ENCODE data around the gene DNAJB2.

The DNAJB2 gene

GRCh38 chr2:219289537-219290361, 10.6 kb downstream of the DNAJB2 start:
- no peak for TF ChIP-seq CTCF (IDR thresholded peaks at IDR 0.05; ENCODE audit: low read depth, low read length, poor library complexity, severe bottlenecking)
- Histone ChIP-seq H3K36me3 (ENCODE audit: control insufficient read depth, low read length) (peaks cover 3% of the 10 kb centered on the region; the same call in 1 of the 2 replicates), H3K4me1 (ENCODE audit: control insufficient read depth, low read length) (peaks cover 11% of the 10 kb centered on the region), H3K79me2 (ENCODE audit: control insufficient read depth, low read length) (no peaks in the 10 kb centered on the region), H3K9me3 (ENCODE audit: control insufficient read depth, insufficient read depth, low read length) (no peaks in the 10 kb centered on the region), H3F3A (ENCODE audit: control insufficient read depth, insufficient read depth) (no peaks in the 10 kb centered on the region), H3K9me2 (replicated peaks; ENCODE audit: control insufficient read depth, low read length) (no peaks in the 10 kb centered on the region), H3K27me3 (ENCODE audit: control insufficient read depth, low read length) (no peaks in the 10 kb centered on the region), H4K20me1 (ENCODE audit: control insufficient read depth, insufficient read depth, low read depth, low read length) (no peaks in the 10 kb centered on the region), H3K4me2 (ENCODE audit: low read length) (no peak overlapping the region), H3K4me3 (ENCODE audit: low read length) (no peak overlapping the region), H3K27ac (ENCODE audit: low read depth, low read length) (no peak overlapping the region)

GRCh38 chr2:219290381-219291171, 11.4 kb downstream of the DNAJB2 start:
- no peak overlapping the region for H3K4me2 ChIP-seq (ENCODE audit: low read length)
- H3K27ac ChIP-seq (ENCODE audit: low read depth, low read length), result no peak overlapping the region
- no peaks in the 10 kb centered on the region for H3K9me3 ChIP-seq (ENCODE audit: control insufficient read depth, insufficient read depth, low read length)

GRCh38 chr2:219291394-219291793, 12.2 kb downstream of the DNAJB2 start:
- H4K20me1 ChIP-seq (ENCODE audit: control insufficient read depth, insufficient read depth, low read depth, low read length), result no peaks in the 10 kb centered on the region
- no peaks in the 10 kb centered on the region for H3K9me2 ChIP-seq (replicated peaks; ENCODE audit: control insufficient read depth, low read length)
- no peak for TF ChIP-seq CTCF (IDR thresholded peaks at IDR 0.05; ENCODE audit: low read depth, low read length, poor library complexity, severe bottlenecking)
- peaks cover 2% of the 10 kb centered on the region; the same call in 1 of the 2 replicates for H3F3A ChIP-seq (ENCODE audit: control insufficient read depth, insufficient read depth)
- H3K27me3 ChIP-seq (ENCODE audit: control insufficient read depth, low read length), result no peaks in the 10 kb centered on the region
- no peak overlapping the region for H3K27ac ChIP-seq (ENCODE audit: low read depth, low read length)
- H3K36me3 ChIP-seq (ENCODE audit: control insufficient read depth, low read length), result no peaks in the 10 kb centered on the region
- no peak overlapping the region for H3K4me2 ChIP-seq (ENCODE audit: low read length)
- H3K9me3 ChIP-seq (ENCODE audit: control insufficient read depth, insufficient read depth, low read length), result no peaks in the 10 kb centered on the region
- no peaks in the 10 kb centered on the region for H3K79me2 ChIP-seq (ENCODE audit: control insufficient read depth, low read length)
- H3K4me1 ChIP-seq (ENCODE audit: control insufficient read depth, low read length), result peaks cover 18% of the 10 kb centered on the region
- no peak overlapping the region for H3K4me3 ChIP-seq (ENCODE audit: low read length)

More at GRCh38 chr2:219290381-219291171, 11.4 kb downstream of the DNAJB2 start:
- Histone ChIP-seq H3K4me3 (ENCODE audit: low read length) (no peak overlapping the region), H4K20me1 (ENCODE audit: control insufficient read depth, insufficient read depth, low read depth, low read length) (no peaks in the 10 kb centered on the region), H3K36me3 (ENCODE audit: control insufficient read depth, low read length) (no peaks in the 10 kb centered on the region), H3K79me2 (ENCODE audit: control insufficient read depth, low read length) (no peaks in the 10 kb centered on the region), H3K4me1 (ENCODE audit: control insufficient read depth, low read length) (peaks cover 18% of the 10 kb centered on the region), H3F3A (ENCODE audit: control insufficient read depth, insufficient read depth) (no peaks in the 10 kb centered on the region), H3K27me3 (ENCODE audit: control insufficient read depth, low read length) (no peaks in the 10 kb centered on the region), H3K9me2 (replicated peaks; ENCODE audit: control insufficient read depth, low read length) (no peaks in the 10 kb centered on the region)
- TF ChIP-seq CTCF (IDR thresholded peaks at IDR 0.05; ENCODE audit: low read depth, low read length, poor library complexity, severe bottlenecking), result no peak
- TF ChIP-seq EZH2phosphoT487 (IDR thresholded peaks at IDR 0.05; ENCODE audit: borderline replicate concordance, low read length), result no peak

All from DOHH2 (cell line).